RWPE2 (cell line): Measurements from ENCODE around the gene HBD.

Experiments
- ATAC-seq: fragments of 200-7000 bp; cut with Tn5 transposase; 3 replicates; pipeline ENCODE4 v1.9.1; 2021; ENCODE audit warnings: low read depth
- DNase-seq: peaks from one replicate; pipeline ENCODE4 v3.0.0-alpha.2; 2020; ENCODE audit warnings: low spot score
- H3K27ac ChIP-seq: fragments of 450-650 bp; 2 replicates; pipeline ENCODE4 v1.5.1; 2017; ENCODE audit warnings: mild to moderate bottlenecking; ENCODE audit not compliant: poor library complexity, severe bottlenecking
- H3K27me3 ChIP-seq: fragments of 250-450 bp; sonication (Bioruptor Pico); 2 replicates; pipeline ENCODE4 v1.5.1; 2021; ENCODE audit warnings: mild to moderate bottlenecking, moderate library complexity; ENCODE audit not compliant: insufficient read depth, poor library complexity, severe bottlenecking
- H3K36me3 ChIP-seq: fragments of 250-450 bp; sonication (Bioruptor Pico); 2 replicates; pipeline ENCODE4 v1.5.1; 2020; ENCODE audit warnings: low read depth, mild to moderate bottlenecking, moderate library complexity
- H3K4me1 ChIP-seq: fragments of 250-450 bp; sonication (Bioruptor Pico); 2 replicates; pipeline ENCODE4 v1.5.1; 2021; ENCODE audit warnings: mild to moderate bottlenecking, moderate library complexity; ENCODE audit not compliant: insufficient read depth, poor library complexity, severe bottlenecking
- H3K4me3 ChIP-seq: fragments of 250-450 bp; sonication (Bioruptor Pico); 2 replicates; pipeline ENCODE4 v1.5.1; 2021; ENCODE audit warnings: mild to moderate bottlenecking, moderate library complexity; ENCODE audit not compliant: severe bottlenecking
- H3K9me3 ChIP-seq: fragments of 250-450 bp; sonication (Bioruptor Pico); 2 replicates; pipeline ENCODE4 v1.5.1; 2021; ENCODE audit warnings: mild to moderate bottlenecking, moderate library complexity; ENCODE audit not compliant: severe bottlenecking
- CTCF ChIP-seq: fragments of 450-650 bp; IDR thresholded peaks from one replicate; pipeline ENCODE4 v1.5.1; 2017; ENCODE audit warnings: mild to moderate bottlenecking, moderate library complexity; ENCODE audit not compliant: poor library complexity, severe bottlenecking

HBD gene

DNA sequence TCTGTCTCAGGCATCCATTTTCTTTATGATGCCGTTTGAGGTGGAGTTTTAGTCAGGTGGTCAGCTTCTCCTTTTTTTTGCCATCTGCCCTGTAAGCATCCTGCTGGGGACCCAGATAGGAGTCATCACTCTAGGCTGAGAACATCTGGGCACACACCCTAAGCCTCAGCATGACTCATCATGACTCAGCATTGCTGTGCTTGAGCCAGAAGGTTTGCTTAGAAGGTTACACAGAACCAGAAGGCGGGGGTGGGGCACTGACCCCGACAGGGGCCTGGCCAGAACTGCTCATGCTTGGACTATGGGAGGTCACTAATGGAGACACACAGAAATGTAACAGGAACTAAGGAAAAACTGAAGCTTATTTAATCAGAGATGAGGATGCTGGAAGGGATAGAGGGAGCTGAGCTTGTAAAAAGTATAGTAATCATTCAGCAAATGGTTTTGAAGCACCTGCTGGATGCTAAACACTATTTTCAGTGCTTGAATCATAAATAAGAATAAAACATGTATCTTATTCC is 46.4 kb upstream of the HBD start:
- no peaks in the 10 kb centered on the region for H3K9me3 ChIP-seq
- peak overlapping the region; percentile 23 for H3K27ac ChIP-seq
- no peaks in the 10 kb centered on the region for H3K36me3 ChIP-seq
- ATAC-seq: peak; percentile 97
- TF ChIP-seq CTCF: no peak
- H3K4me3 ChIP-seq: no peak overlapping the region
- no peaks in the 10 kb centered on the region for H3K27me3 ChIP-seq
- peaks cover 24% of the 10 kb centered on the region for H3K4me1 ChIP-seq
- DNase-seq: peak; percentile 90

- ATAC-seq (no peak), DNase-seq (no peak)
- TF ChIP-seq CTCF: no peak
- Histone ChIP-seq H3K4me3 (no peak overlapping the region), H3K36me3 (no peaks in the 10 kb centered on the region), H3K9me3 (no peaks in the 10 kb centered on the region), H3K4me1 (peaks cover 16% of the 10 kb centered on the region), H3K27me3 (no peaks in the 10 kb centered on the region), H3K27ac (peak overlapping the region; percentile 15)
These were observed 45.3 kb upstream of the HBD start for GRCh38 chr11:5279471-5280090.

GRCh38 chr11:5277807-5278382 is 43.6 kb upstream of the HBD start:
- Histone ChIP-seq H3K27me3 (no peaks in the 10 kb centered on the region), H3K36me3 (no peaks in the 10 kb centered on the region), H3K27ac (no peak overlapping the region), H3K4me3 (no peak overlapping the region), H3K9me3 (no peaks in the 10 kb centered on the region), H3K4me1 (peaks cover 22% of the 10 kb centered on the region)
- ATAC-seq (no peak), DNase-seq (no peak)
- TF ChIP-seq CTCF: no peak

GRCh38 chr11:5276697-5277096 is 42.4 kb upstream of the HBD start:
- ATAC-seq (no peak), DNase-seq (no peak)
- H3K27ac ChIP-seq: no peak overlapping the region
- H3K4me1 ChIP-seq: peaks cover 22% of the 10 kb centered on the region
- TF ChIP-seq CTCF: no peak
- no peaks in the 10 kb centered on the region for H3K9me3 ChIP-seq
- no peaks in the 10 kb centered on the region for H3K27me3 ChIP-seq
- H3K36me3 ChIP-seq: no peaks in the 10 kb centered on the region
- no peak overlapping the region for H3K4me3 ChIP-seq

DNA sequence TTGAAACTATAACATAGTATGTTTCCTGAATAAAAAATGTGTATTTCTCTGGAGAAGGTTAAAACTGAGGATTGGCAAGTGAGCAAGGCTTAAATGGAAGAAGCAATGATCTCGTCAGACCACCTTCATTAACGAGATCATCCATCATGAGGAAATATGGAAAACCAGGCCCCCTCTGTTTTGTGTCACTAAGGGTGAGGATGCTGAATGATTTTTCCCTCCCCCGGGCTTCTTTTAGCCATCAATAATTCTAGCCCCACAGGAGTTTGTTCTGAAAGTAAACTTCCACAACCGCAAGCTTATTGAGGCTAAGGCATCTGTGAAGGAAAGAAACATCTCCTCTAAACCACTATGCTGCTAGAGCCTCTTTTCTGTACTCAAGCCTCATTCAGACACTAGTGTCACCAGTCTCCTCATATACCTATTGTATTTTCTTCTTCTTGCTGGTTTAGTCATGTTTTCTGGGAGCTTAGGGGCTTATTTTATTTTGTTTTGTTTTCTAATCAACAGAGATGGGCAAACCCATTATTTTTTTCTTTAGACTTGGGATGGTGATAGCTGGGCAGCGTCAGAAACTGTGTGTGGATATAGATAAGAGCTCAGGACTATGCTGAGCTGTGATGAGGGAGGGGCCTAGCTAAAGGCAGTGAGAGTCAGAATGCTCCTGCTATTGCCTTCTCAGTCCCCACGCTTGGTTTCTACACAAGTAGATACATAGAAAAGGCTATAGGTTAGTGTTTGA is 41.3 kb upstream of the HBD start:
- Histone ChIP-seq H3K9me3 (no peaks in the 10 kb centered on the region), H3K4me1 (peaks cover 17% of the 10 kb centered on the region), H3K27me3 (no peaks in the 10 kb centered on the region), H3K4me3 (no peak overlapping the region), H3K27ac (no peak overlapping the region), H3K36me3 (no peaks in the 10 kb centered on the region)
- DNase-seq (no peak), ATAC-seq (no peak)
- TF ChIP-seq CTCF: no peak
